SK-N-SH (cell line): Measurements from ENCODE around the gene FHL5. TPM values are rescaled to one million over a fixed set of nuclear protein-coding genes. Genes with fewer than 3 reads are reported as not detected.

Experiments used
- CTCF ChIA-PET: fragments of 300-600, 350-600 bp; formaldehyde crosslinking; extraction: SDS; loops from one replicate; lab custom pipeline; 2021; lab: Yijun Ruan, JAX
- POLR2A ChIA-PET: fragments of 350-600 bp; sonication (Branson Sonifier 250); formaldehyde crosslinking; extraction: SDS; loops from one replicate; lab custom pipeline; 2020; ENCODE audit warnings: antibody characterized with exemption, inconsistent platforms; lab: Yijun Ruan, JAX
- DNase-seq: peaks from one replicate; pipeline ENCODE4 v3.0.0; 2012
- H2AFZ ChIP-seq: fragments of 200-600 bp; sonication (generic); 2 replicates; pipeline ENCODE4 v1.8.1; 2016; ENCODE audit warnings: antibody characterized with exemption, mild to moderate bottlenecking, low read depth
- H3F3A ChIP-seq: fragments of 200-600 bp; sonication (generic); replicated peaks from 2 replicates; pipeline ENCODE3; 2016; ENCODE audit warnings: antibody characterized with exemption, mild to moderate bottlenecking; ENCODE audit not compliant: insufficient read depth
- H3K27ac ChIP-seq, 2 experiments: fragments of 200-500 bp in 1 of 2; fragments of 200-600 bp in 1 of 2; sonication (Bioruptor generic) in 1 of 2; sonication (generic), shearing (Covaris generic) in 1 of 2; 2 replicates each; pipeline versions ENCODE4 v1.5.1 to v1.6.1; 2014 to 2016; ENCODE audit warnings: low read depth in 2 of 2, inconsistent platforms in 1 of 2, low read length in 1 of 2, mild to moderate bottlenecking in 1 of 2, mixed read lengths in 1 of 2
- H3K27me3 ChIP-seq: fragments of 200-600 bp; sonication (generic), shearing (Covaris generic); 2 replicates; pipeline ENCODE4 v1.6.1; 2016; ENCODE audit warnings: mixed run types; ENCODE audit not compliant: insufficient read depth
- H3K36me3 ChIP-seq, 2 experiments: fragments of 200-500 bp in 1 of 2; fragments of 200-600 bp in 1 of 2; sonication (Bioruptor generic) in 1 of 2; sonication (generic) in 1 of 2; replicated peaks in 1 of 2; 2 replicates each; pipeline versions ENCODE3 to v1.5.1; 2014 to 2016; ENCODE audit warnings: low read length in 1 of 2, mild to moderate bottlenecking in 1 of 2; ENCODE audit not compliant: insufficient read depth in 2 of 2, control insufficient read depth in 1 of 2
- H3K4me1 ChIP-seq, 2 experiments: fragments of 200-500 bp in 1 of 2; fragments of 200-600 bp in 1 of 2; sonication (Bioruptor generic) in 1 of 2; sonication (generic), shearing (Covaris generic) in 1 of 2; 2 replicates each; pipeline versions ENCODE4 v1.5.1 to v1.6.1; 2014 to 2016; ENCODE audit warnings: low read depth in 1 of 2, low read length in 1 of 2, mixed run types in 1 of 2; ENCODE audit not compliant: insufficient read depth in 2 of 2, control insufficient read depth in 1 of 2
- H3K4me2 ChIP-seq: fragments of 200-600 bp; sonication (generic), shearing (Covaris generic); 2 replicates; pipeline ENCODE4 v1.6.1; 2017; ENCODE audit warnings: mixed run types
- H3K4me3 ChIP-seq, 2 experiments: fragments of 200-500 bp in 1 of 2; fragments of 200-600 bp in 1 of 2; sonication (Bioruptor generic) in 1 of 2; sonication (generic), shearing (Covaris generic) in 1 of 2; 2 replicates each; pipeline versions ENCODE4 v1.5.1 to v1.8.1; 2014 to 2016; ENCODE audit warnings: low read depth in 2 of 2, inconsistent platforms in 1 of 2, low read length in 1 of 2, mild to moderate bottlenecking in 1 of 2, mixed read lengths in 1 of 2, moderate library complexity in 1 of 2
- H3K79me2 ChIP-seq: fragments of 200-600 bp; sonication (generic); 2 replicates; pipeline ENCODE4 v1.8.1; 2017; ENCODE audit warnings: mild to moderate bottlenecking; ENCODE audit not compliant: insufficient read depth
- H3K9ac ChIP-seq: fragments of 200-600 bp; sonication (generic); 2 replicates; pipeline ENCODE4 v1.6.1; 2017; ENCODE audit warnings: mixed run types
- H3K9me2 ChIP-seq: fragments of 200-600 bp; sonication (generic); 2 replicates; pipeline ENCODE4 v1.6.1; 2017; ENCODE audit warnings: mixed run types
- H3K9me3 ChIP-seq: fragments of 200-600 bp; sonication (generic); 2 replicates; pipeline ENCODE4 v1.6.1; 2017; ENCODE audit warnings: mixed run types, mild to moderate bottlenecking, moderate library complexity
- H4K20me1 ChIP-seq: fragments of 200-600 bp; sonication (generic); 2 replicates; pipeline ENCODE4 v1.6.1; 2017; ENCODE audit warnings: mild to moderate bottlenecking, mixed run types; ENCODE audit not compliant: insufficient read depth
- FOSL2 ChIP-seq: IDR thresholded peaks from 2 replicates; pipeline ENCODE4 v1.4.0; 2012; ENCODE audit warnings: low read depth, mild to moderate bottlenecking, moderate library complexity, borderline replicate concordance
- FOXJ3 ChIP-seq: sonication (generic); formaldehyde crosslinking; IDR thresholded peaks from 2 replicates; pipeline ENCODE4 v1.5.1; 2020; ENCODE audit warnings: mild to moderate bottlenecking, missing genetic modification reagents
- MAX ChIP-seq: IDR thresholded peaks from 2 replicates; pipeline ENCODE4 v1.4.0; 2012; ENCODE audit warnings: low read depth
- NRF1 ChIP-seq: IDR thresholded peaks from 2 replicates; pipeline ENCODE4 v1.6.1; 2012; ENCODE audit warnings: low read depth, mild to moderate bottlenecking, low read length
- PBX3 ChIP-seq: IDR thresholded peaks from 2 replicates; pipeline ENCODE4; 2012
- USF2 ChIP-seq: fragments of 150-350 bp; IDR thresholded peaks from 2 replicates; pipeline ENCODE4 v1.6.1; 2017; ENCODE audit warnings: antibody characterized with exemption, low read length, low read depth, borderline replicate concordance
- YY1 ChIP-seq: IDR thresholded peaks from 2 replicates; pipeline ENCODE4 v1.4.0; 2012; ENCODE audit warnings: low read depth, mild to moderate bottlenecking
- ZBTB33 ChIP-seq: IDR thresholded peaks from 2 replicates; pipeline ENCODE4 v1.4.0; 2012; ENCODE audit warnings: low read depth, borderline replicate concordance
- WGBS: methylation state at CpG from one replicate; pipeline ENCODE4 v1.1.6; 2017; ENCODE audit warnings: low lambda C conversion rate; 5-methylcytosine and 5-hydroxymethylcytosine counted together
- polyA plus RNA-seq, 3 experiments: library from polyadenylated mRNA; depleted of rRNA; stranded (reverse); fragments of >200 nt; gene quantifications; 2 replicates each; pipeline ENCODE4 v1.2.3, GENCODE V29; 2012

Gene FHL5
- polyA plus RNA-seq, 1 of the 3 experiments (the other 2 are of a cell fraction): not detected

- no peaks in the 10 kb centered on the region for H3K79me2 ChIP-seq
- H3K4me3 ChIP-seq: no peak overlapping the region
- no peaks in the 10 kb centered on the region for H4K20me1 ChIP-seq
- peaks cover under 1% of the 10 kb centered on the region; the same call in 1 of the 2 replicates for H3K9me3 ChIP-seq
- H3K27ac ChIP-seq: no peak overlapping the region
- no peaks in the 10 kb centered on the region for H3K9me2 ChIP-seq
- no peak for DNase-seq
- ChIA-PET POLR2A (no interaction called here), CTCF (no interaction called here)
- H3K4me1 ChIP-seq: no peaks in the 10 kb centered on the region
- H3K4me2 ChIP-seq: no peak overlapping the region
- H2AFZ ChIP-seq: no peak overlapping the region
- WGBS: 64% methylated on average over 3 of the region's 3 CpGs
- TF ChIP-seq USF2: no peak
- TF ChIP-seq FOSL2: no peak
- H3K36me3 ChIP-seq: no peaks in the 10 kb centered on the region
- no peaks in the 10 kb centered on the region for H3F3A ChIP-seq
- no peak overlapping the region for H3K9ac ChIP-seq
- H3K27me3 ChIP-seq: no peaks in the 10 kb centered on the region
Observed at GRCh38 chr6:96575359-96575758, 12.4 kb downstream of the FHL5 start.

GRCh38 chr6:96576221-96576620 lies 13.3 kb downstream of the FHL5 start:
- H3K4me2 ChIP-seq: no peak overlapping the region
- no peaks in the 10 kb centered on the region for H4K20me1 ChIP-seq
- TF ChIP-seq FOXJ3 (CRISPR knock-in tag) (no peak), ZBTB33 (no peak), PBX3 (no peak), YY1 (no peak), NRF1 (no peak), MAX (no peak)
- ChIA-PET POLR2A (no interaction called here), CTCF (interaction anchor here (1.0 to 2.6 kb wide), 3 partner anchors 8 to 25 kb away, joined by 3 to 6 read pairs (median 3); no protein-coding TSS in a partner anchor)
- no peaks in the 10 kb centered on the region for H3K79me2 ChIP-seq
- H3K9me2 ChIP-seq: no peaks in the 10 kb centered on the region
- H2AFZ ChIP-seq: no peak overlapping the region
- H3K9ac ChIP-seq: no peak overlapping the region
- H3K9me3 ChIP-seq: no peaks in the 10 kb centered on the region
- WGBS: 41% methylated on average over 4 of the region's 4 CpGs
- DNase-seq: no peak
- no peaks in the 10 kb centered on the region for H3F3A ChIP-seq
- no peaks in the 10 kb centered on the region for H3K27me3 ChIP-seq
- no peak overlapping the region for H3K27ac ChIP-seq
- no peaks in the 10 kb centered on the region for H3K4me1 ChIP-seq
- no peaks in the 10 kb centered on the region for H3K36me3 ChIP-seq
- H3K4me3 ChIP-seq: no peak overlapping the region
